OCI-LY3 (cell line): ENCODE results near the gene TTLL1.

Experiments used
- CTCF ChIP-seq: fragments of 200-600, 300-600 bp; sonication (generic); IDR thresholded peaks from 2 replicates; pipeline ENCODE4 v1.5.1; 2014; ENCODE audit warnings: antibody characterized with exemption, low read length, low read depth
- EZH2phosphoT487 ChIP-seq: fragments of 200-600 bp; shearing (Covaris generic); IDR thresholded peaks from 2 replicates; pipeline ENCODE4 v1.6.1; 2018; ENCODE audit warnings: antibody characterized with exemption, mixed run types, low read depth

DNA sequence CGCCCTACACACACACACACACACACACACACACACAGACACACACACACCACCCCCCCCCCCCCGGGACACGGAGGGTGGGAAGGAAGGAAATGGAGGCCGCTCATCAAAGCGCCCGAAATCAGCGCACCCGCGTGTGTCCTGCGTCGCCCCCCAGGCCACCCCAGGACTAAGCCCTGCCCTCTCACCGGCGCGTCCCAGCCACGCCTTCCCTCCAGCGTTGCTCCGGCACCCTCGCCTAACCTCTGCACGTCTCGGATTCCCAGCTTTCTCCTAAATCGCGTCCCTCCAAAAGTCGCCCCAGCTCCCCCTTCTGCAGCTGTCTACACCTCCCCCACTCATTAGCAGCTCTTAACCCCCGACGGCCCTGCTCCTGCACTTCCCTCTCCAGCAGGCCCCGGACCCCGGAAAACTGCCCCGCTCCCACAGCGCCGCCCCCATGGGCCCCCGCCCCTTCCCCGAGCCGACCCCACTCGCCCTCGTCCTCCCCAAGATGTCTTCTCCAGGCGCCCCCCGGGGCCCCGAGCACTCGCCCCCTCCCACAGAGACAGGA, 74.8 kb downstream of the TTLL1 start:
- no peak for TF ChIP-seq CTCF
- TF ChIP-seq EZH2phosphoT487 = no peak
